GM19467 (cell line): ENCODE measurements around the gene USH2A.

ENCODE experiments used
- ATAC-seq: cut with Tn5 transposase; IDR thresholded peaks from one replicate; pipeline ENCODE4 v1.9.1; 2021; ENCODE audit warnings: mild to moderate bottlenecking, moderate library complexity; ENCODE audit not compliant: unreplicated experiment

The USH2A gene

GRCh38 chr1:215612391-215612790 is 810.9 kb downstream of the USH2A start:
- no peak for ATAC-seq

- ATAC-seq, result no peak
Measured at GRCh38 chr1:215608646-215609045, 814.6 kb downstream of the USH2A start.

- ATAC-seq, result no peak
Measured at GRCh38 chr1:215607412-215607811, 815.8 kb downstream of the USH2A start.

- no peak for ATAC-seq
Measured at GRCh38 chr1:215606564-215607168, 816.6 kb downstream of the USH2A start.

- ATAC-seq, result no peak
Measured at GRCh38 chr1:215606036-215606435, 817.2 kb downstream of the USH2A start.

GRCh38 chr1:215605011-215605621 is 818.1 kb downstream of the USH2A start:
- no peak for ATAC-seq

GRCh38 chr1:215603319-215603718 is 819.9 kb downstream of the USH2A start:
- ATAC-seq, result no peak

- no peak for ATAC-seq
Measured at GRCh38 chr1:215601276-215601675, 822.0 kb downstream of the USH2A start.

- no peak for ATAC-seq
Measured at GRCh38 chr1:215600867-215601266, 822.4 kb downstream of the USH2A start.

- ATAC-seq, result no peak
Measured at GRCh38 chr1:215600258-215600792, 822.9 kb downstream of the USH2A start.

- ATAC-seq, result no peak
Measured at GRCh38 chr1:215599418-215600074, 823.7 kb downstream of the USH2A start.

- no peak for ATAC-seq
Measured at GRCh38 chr1:215597961-215598360, 825.3 kb downstream of the USH2A start.

GRCh38 chr1:215595231-215595630 is 828.0 kb downstream of the USH2A start:
- ATAC-seq, result no peak

GRCh38 chr1:215594640-215595039 is 828.6 kb downstream of the USH2A start:
- no peak for ATAC-seq

- ATAC-seq, result no peak
Measured at GRCh38 chr1:215590779-215591491, 832.3 kb downstream of the USH2A start.

- ATAC-seq, result no peak
Measured at GRCh38 chr1:215589650-215590435, 833.4 kb downstream of the USH2A start.

GRCh38 chr1:215584389-215584788 is 838.9 kb downstream of the USH2A start:
- ATAC-seq, result no peak

- no peak for ATAC-seq
Measured at GRCh38 chr1:215583185-215583749, 840.0 kb downstream of the USH2A start.

- ATAC-seq, result no peak
Measured at GRCh38 chr1:215581896-215582295, 841.4 kb downstream of the USH2A start.
